ENCODE data around the gene KDM4F. TPM values are rescaled to one million over a fixed set of nuclear protein-coding genes. Genes with fewer than 3 reads are reported as not detected.

KDM4F gene
- total RNA-seq, 1 experiment from 2014 or later: not detected

- DNase-seq (ENCODE audit: low read depth): no peak
These were observed 16.1 kb downstream of the KDM4F start for GRCh38 chr11:95065336-95065735.

DNA sequence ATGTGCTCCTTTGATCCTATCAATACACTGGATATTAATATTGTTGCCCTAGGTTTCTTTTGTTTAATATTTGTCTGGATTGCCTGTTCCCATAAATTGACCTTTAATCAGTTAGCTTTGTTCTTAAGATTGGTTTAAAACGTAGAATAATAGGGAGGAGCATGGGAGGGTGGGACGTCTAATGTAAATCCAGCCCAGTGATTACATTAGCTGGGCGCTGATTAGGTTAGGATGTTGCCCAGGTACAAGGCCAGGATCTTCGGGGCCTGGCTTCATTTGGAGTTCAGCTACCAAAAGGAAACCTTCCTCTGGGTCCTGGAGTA is 17.5 kb downstream of the KDM4F start, which contains the start of gene SRSF8:
Gene SRSF8 (plus strand): TSS at position 204 of the 323 bp plus-strand sequence. CDS start 308 bp downstream, outside the sequence.
- no peak for DNase-seq (ENCODE audit: low read depth)

DNA sequence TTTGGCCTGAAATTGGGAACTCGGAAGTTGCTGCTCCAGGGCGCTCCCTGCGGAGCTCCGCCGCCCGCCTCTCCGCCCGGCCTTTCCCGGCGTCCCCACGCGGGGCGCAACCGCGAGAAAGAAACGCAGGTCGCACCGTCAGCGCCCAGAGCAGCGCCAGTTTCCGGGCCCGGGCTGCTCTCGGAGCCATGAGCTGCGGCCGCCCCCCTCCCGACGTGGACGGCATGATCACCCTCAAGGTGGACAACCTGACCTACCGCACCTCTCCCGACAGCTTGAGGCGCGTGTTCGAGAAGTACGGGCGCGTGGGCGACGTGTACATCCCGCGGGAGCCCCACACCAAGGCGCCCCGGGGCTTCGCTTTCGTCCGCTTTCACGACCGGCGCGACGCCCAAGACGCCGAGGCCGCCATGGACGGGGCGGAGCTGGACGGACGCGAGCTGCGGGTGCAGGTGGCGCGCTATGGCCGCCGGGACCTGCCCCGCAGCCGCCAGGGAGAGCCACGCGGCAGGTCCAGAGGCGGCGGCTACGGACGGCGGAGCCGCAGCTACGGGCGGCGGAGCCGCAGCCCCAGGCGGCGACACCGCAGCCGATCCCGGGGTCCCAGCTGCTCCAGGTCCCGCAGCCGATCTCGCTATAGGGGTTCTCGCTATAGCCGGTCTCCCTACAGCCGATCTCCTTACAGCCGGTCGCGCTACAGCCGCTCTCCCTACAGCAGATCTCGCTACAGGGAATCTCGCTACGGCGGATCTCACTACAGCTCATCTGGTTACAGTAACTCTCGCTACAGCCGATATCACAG is 18.0 kb downstream of the KDM4F start:
- peak; percentile 77 for DNase-seq (ENCODE audit: low read depth)

DNA sequence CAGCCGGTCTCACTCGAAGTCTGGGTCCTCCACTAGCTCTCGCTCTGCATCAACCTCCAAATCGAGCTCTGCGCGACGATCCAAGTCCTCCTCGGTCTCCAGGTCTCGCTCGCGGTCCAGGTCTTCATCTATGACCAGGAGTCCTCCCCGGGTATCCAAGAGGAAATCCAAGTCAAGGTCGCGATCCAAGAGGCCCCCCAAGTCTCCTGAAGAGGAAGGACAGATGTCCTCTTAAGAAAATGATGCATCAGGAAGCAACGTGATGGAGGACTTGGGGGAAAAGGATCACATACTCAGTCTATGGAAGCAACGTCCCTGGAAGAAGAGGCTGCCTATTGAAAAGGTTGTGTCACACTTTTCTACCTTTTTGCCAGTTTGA is 18.6 kb downstream of the KDM4F start:
- DNase-seq (ENCODE audit: low read depth): no peak

- peak; percentile 94 for DNase-seq (ENCODE audit: low read depth)
These were observed 19.3 kb downstream of the KDM4F start for GRCh38 chr11:95068549-95068948.

- no peak for DNase-seq (ENCODE audit: low read depth)
These were observed 21.2 kb downstream of the KDM4F start for GRCh38 chr11:95070471-95070870.

DNA sequence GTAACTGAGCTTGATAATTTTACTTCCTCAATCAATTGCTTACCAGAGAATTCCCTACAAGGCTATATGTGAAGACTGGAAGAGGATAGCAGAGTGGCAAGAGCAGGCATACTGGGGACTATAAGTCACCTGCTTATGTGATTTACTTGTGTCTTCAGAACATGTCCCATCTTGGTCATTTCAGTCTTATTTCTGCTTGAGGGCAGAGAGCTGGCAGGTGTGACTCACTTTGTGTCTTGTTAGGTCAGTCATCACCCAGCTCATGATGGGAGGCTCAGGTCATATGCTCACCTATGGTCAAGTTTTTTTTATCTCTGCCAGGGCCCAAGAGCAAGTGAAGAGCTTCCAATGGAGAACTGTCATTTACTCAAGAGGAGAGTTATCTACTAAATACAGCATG is 23.7 kb downstream of the KDM4F start:
- no peak for DNase-seq (ENCODE audit: low read depth)

- peak; percentile 37 for DNase-seq (ENCODE audit: low read depth)
These were observed 25.8 kb downstream of the KDM4F start for GRCh38 chr11:95074792-95075563.

- no peak for DNase-seq (ENCODE audit: low read depth)
These were observed 27.2 kb downstream of the KDM4F start for GRCh38 chr11:95076416-95076815.

GRCh38 chr11:95076981-95077380 is 27.8 kb downstream of the KDM4F start:
- no peak for DNase-seq (ENCODE audit: low read depth)

DNA sequence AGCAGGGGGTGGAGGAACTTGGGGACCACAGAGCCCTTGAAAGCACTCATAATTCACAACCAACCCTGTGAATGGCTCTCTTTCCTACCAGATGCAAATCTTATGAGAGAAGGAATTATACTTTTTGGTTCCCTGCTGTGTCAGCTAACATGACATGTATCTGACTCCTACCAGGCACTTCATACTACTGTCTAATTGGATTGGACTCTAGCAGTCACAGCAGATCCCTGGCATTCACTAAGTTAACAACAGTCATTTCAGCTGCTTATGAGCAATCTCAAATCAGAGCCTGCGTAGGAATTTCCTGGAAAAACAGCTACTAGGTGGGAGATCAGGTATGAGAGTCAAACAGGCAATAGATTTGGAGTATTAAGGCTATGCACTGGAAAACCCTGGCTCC is 29.3 kb downstream of the KDM4F start:
- DNase-seq (ENCODE audit: low read depth): no peak

DNA sequence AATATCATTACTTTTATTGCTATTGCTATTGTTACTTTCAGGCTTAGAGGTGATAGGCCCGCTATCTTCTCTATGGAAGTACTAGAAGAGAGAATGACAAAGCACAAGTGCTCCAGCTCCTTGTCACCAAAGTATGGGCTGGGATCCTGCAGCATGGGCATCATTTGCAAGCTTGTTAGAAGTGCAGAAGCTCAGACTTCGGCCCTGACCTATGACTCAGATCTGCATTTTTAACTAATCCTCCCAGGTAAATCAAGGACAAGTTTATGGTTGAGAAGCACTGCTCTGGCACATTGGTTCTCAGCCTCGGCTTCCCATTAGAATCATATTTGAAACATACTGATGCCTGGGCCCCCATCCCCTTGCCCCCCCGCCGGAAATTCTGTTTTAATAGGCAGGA is 31.8 kb downstream of the KDM4F start:
- no peak for DNase-seq (ENCODE audit: low read depth)

GRCh38 chr11:95081412-95081811 is 32.2 kb downstream of the KDM4F start:
- no peak for DNase-seq (ENCODE audit: low read depth)

GRCh38 chr11:95082576-95083001 is 33.4 kb downstream of the KDM4F start:
- DNase-seq (ENCODE audit: low read depth): no peak

DNA sequence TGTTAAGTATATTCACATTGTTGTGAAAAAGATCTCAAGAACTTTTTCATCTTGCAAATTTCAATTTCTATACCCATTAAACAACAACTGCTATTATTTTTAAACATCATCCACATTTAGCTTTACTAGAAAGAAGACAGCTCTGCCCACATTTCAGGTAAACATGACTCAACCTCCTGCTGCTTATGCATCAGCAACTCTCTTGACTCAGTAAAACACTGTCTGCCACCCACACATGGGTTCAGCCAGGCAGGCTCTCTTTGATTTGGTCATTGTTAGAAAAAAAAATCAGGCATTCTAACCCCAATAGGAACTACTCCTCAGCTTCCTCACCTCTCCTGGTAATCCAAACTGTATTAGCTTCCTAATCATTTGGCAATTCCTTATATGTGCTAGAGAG is 35.3 kb downstream of the KDM4F start:
- no peak for DNase-seq (ENCODE audit: low read depth)

DNA sequence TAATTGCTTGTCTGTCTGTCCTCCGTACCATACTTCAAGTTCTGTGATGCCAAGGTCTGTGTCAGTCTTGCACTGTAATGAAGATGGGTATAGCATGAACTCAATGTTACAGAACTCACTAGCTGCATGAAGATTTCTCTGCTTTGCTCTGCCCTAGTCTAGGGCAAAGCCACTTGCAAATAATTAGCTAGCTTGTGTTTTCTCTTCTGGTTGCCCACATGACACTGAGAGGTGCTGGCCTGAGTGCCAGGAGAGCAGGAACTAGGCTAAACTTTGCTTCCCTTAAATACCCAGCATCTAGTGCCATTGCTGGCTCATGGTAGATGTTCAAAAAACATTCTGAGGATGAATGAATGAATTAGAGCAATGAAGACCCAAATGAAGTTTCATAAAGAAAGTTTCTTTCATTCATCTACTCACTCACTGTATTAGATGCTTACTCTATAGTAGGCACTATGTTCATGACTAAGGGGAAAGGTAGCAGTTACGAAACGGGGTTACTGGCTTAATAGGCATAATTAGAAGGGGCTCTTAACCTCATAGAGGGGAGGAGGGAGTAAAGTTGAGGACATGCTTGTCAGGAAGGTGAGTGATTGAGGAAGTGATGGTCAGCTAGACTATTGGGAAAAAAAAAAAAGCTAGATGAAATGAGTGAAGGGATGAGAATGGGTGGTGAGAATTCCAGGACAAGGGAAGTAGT is 36.0 kb downstream of the KDM4F start:
- DNase-seq (ENCODE audit: low read depth): no peak

DNA sequence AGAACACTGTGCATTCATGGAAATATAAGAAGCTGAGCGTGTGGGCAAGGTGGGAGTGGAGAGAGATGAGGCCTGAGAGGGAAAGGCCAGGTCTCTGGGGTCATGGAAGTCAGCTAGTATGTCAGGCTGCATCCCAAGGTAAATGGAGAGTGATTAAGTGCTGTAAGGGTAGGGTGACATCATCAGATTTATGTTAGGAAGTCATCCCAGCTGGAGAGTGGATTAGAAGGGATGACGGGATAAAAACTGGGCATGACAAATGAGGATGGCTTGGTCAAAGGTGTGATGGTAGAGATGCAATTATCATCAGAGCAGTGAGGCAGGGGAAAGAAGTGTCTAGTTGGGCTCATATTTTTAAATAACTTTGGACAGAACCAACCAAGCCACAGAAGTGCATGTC is 36.9 kb downstream of the KDM4F start:
- no peak for DNase-seq (ENCODE audit: low read depth)

GRCh38 chr11:95086836-95087570 is 37.8 kb downstream of the KDM4F start:
- no peak for DNase-seq (ENCODE audit: low read depth)

- DNase-seq (ENCODE audit: low read depth): peak; percentile 13
These were observed 39.9 kb downstream of the KDM4F start for GRCh38 chr11:95088946-95089619.

GRCh38 chr11:95089620-95090542 is 40.7 kb downstream of the KDM4F start, which contains the start of gene ENDOD1:
TSS of gene ENDOD1 (plus strand) at chr11:95089846. CDS start at chr11:95089928, 82 bp downstream.
- peak; percentile 85 for DNase-seq (ENCODE audit: low read depth)
